Breast epithelium (tissue), 3 donors: ENCODE measurements around the gene CDC45.

Experiments
- POLR2A ChIP-seq: fragments of 450-650 bp; IDR thresholded peaks from one replicate; pipeline ENCODE4 v1.6.1; 2016; ENCODE audit warnings: antibody characterized with exemption, mild to moderate bottlenecking, moderate library complexity
- POLR2AphosphoS5 ChIP-seq, 3 donors: sonication (generic); formaldehyde crosslinking; IDR thresholded peaks; one replicate each; pipeline ENCODE4 v1.6.1; 2017; ENCODE audit warnings: antibody characterized with exemption in 3 of 3
- TF ChIP-seq, protein P1 (sequence below), 3 donors: fragments of 450-650 bp; IDR thresholded peaks; one replicate each; pipeline ENCODE4 v1.5.1; 2016 to 2017; ENCODE audit warnings: antibody characterized with exemption in 3 of 3, mild to moderate bottlenecking in 3 of 3, moderate library complexity in 3 of 3

- TF ChIP-seq, protein P1, sequence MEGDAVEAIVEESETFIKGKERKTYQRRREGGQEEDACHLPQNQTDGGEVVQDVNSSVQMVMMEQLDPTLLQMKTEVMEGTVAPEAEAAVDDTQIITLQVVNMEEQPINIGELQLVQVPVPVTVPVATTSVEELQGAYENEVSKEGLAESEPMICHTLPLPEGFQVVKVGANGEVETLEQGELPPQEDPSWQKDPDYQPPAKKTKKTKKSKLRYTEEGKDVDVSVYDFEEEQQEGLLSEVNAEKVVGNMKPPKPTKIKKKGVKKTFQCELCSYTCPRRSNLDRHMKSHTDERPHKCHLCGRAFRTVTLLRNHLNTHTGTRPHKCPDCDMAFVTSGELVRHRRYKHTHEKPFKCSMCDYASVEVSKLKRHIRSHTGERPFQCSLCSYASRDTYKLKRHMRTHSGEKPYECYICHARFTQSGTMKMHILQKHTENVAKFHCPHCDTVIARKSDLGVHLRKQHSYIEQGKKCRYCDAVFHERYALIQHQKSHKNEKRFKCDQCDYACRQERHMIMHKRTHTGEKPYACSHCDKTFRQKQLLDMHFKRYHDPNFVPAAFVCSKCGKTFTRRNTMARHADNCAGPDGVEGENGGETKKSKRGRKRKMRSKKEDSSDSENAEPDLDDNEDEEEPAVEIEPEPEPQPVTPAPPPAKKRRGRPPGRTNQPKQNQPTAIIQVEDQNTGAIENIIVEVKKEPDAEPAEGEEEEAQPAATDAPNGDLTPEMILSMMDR (IDR thresholded peaks at IDR 0.05) = no peak
- no peak for TF ChIP-seq POLR2A
- no peak for TF ChIP-seq POLR2AphosphoS5 (IDR thresholded peaks at IDR 0.05)
These were observed 38.3 kb downstream of the CDC45 start for GRCh38 chr22:19517919-19518611.
